ENCODE results near the gene NOL12.

The NOL12 gene

GRCh38 chr22:37732699-37733607, 46.8 kb downstream of the NOL12 start:
- no peaks in the 10 kb centered on the region for H3K9me3 ChIP-seq (ENCODE audit: control insufficient read depth, low read length)
- no peak overlapping the region for H3K9ac ChIP-seq (ENCODE audit: low read length)
- H3K36me3 ChIP-seq (ENCODE audit: control insufficient read depth in 1 of 2, insufficient read depth in 2 of 2, low read depth in 1 of 2, low read length in 2 of 2) = no peaks in the 10 kb centered on the region
- peaks cover 6% of the 10 kb centered on the region for H3K4me1 ChIP-seq (ENCODE audit: control insufficient read depth, insufficient read depth, low read depth, low read length)
- no peak for DNase-seq
- H3K4me3 ChIP-seq (ENCODE audit: insufficient read depth in 1 of 2, low read depth in 1 of 2, low read length in 2 of 2) = no peak overlapping the region
- H4K8ac ChIP-seq (ENCODE audit: low read length) = no peak overlapping the region
- no peak overlapping the region for H2AFZ ChIP-seq (ENCODE audit: low read depth, low read length)
- H4K91ac ChIP-seq (ENCODE audit: low read length) = no peak overlapping the region
- H3K79me1 ChIP-seq (replicated peaks; ENCODE audit: low read length, poor library complexity, severe bottlenecking) = no peaks in the 10 kb centered on the region
- H2BK120ac ChIP-seq (ENCODE audit: low read depth, low read length) = no peak overlapping the region
- H3K18ac ChIP-seq (ENCODE audit: low read depth in 1 of 2, low read length in 2 of 2) = no peak overlapping the region
- WGBS = 84% methylated on average over 18 of the region's 19 CpGs
- H3K4me2 ChIP-seq (ENCODE audit: low read length, poor library complexity, severe bottlenecking) = no peak overlapping the region
- H2BK5ac ChIP-seq (ENCODE audit: low read depth, low read length, poor library complexity, severe bottlenecking) = no peak overlapping the region
- no peak overlapping the region for H2BK12ac ChIP-seq (ENCODE audit: low read length in 2 of 2)
- no peak overlapping the region for H3K4ac ChIP-seq (ENCODE audit: low read depth in 1 of 2, low read length in 2 of 2)
- H3K27ac ChIP-seq (ENCODE audit: low read length, poor library complexity, severe bottlenecking) = no peak overlapping the region
- H3K23ac ChIP-seq (ENCODE audit: low read length in 2 of 2) = no peak overlapping the region
- no peaks in the 10 kb centered on the region for H3K27me3 ChIP-seq (ENCODE audit: control insufficient read depth in 1 of 2, insufficient read depth in 1 of 2, low read length in 2 of 2)
- H2AK5ac ChIP-seq (ENCODE audit: low read length, severe bottlenecking) = no peak overlapping the region
- no peak overlapping the region for H3K14ac ChIP-seq (ENCODE audit: low read length in 2 of 2)
- no peak overlapping the region for H2BK15ac ChIP-seq (ENCODE audit: low read depth, poor library complexity, severe bottlenecking)

GRCh38 chr22:37733625-37734401, 47.7 kb downstream of the NOL12 start:
- peak overlapping the region; percentile 37 for H4K91ac ChIP-seq (ENCODE audit: low read length)
- H3K27ac ChIP-seq (ENCODE audit: low read length, poor library complexity, severe bottlenecking) = no peak overlapping the region
- no peak overlapping the region for H3K4me2 ChIP-seq (ENCODE audit: low read length, poor library complexity, severe bottlenecking)
- no peak overlapping the region for H2BK5ac ChIP-seq (ENCODE audit: low read depth, low read length, poor library complexity, severe bottlenecking)
- H3K79me1 ChIP-seq (replicated peaks; ENCODE audit: low read length, poor library complexity, severe bottlenecking) = no peaks in the 10 kb centered on the region
- no peaks in the 10 kb centered on the region for H3K36me3 ChIP-seq (ENCODE audit: control insufficient read depth in 1 of 2, insufficient read depth in 2 of 2, low read depth in 1 of 2, low read length in 2 of 2)
- peaks cover 6% of the 10 kb centered on the region for H3K4me1 ChIP-seq (ENCODE audit: control insufficient read depth, insufficient read depth, low read depth, low read length)
- H3K18ac ChIP-seq (ENCODE audit: low read depth in 1 of 2, low read length in 2 of 2) = no peak overlapping the region
- no peak overlapping the region for H2AK5ac ChIP-seq (ENCODE audit: low read length, severe bottlenecking)
- H3K4me3 ChIP-seq (ENCODE audit: insufficient read depth in 1 of 2, low read depth in 1 of 2, low read length in 2 of 2) = no peak overlapping the region
- H2AFZ ChIP-seq (ENCODE audit: low read depth, low read length) = no peak overlapping the region
- no peak overlapping the region for H2BK120ac ChIP-seq (ENCODE audit: low read depth, low read length)
- WGBS = 94% methylated on average over 10 of the region's 11 CpGs
- DNase-seq = no peak
- no peak overlapping the region for H2BK12ac ChIP-seq (ENCODE audit: low read length in 2 of 2)
- no peaks in the 10 kb centered on the region for H3K27me3 ChIP-seq (ENCODE audit: control insufficient read depth in 1 of 2, insufficient read depth in 1 of 2, low read length in 2 of 2)
- H3K23ac ChIP-seq (ENCODE audit: low read length in 2 of 2) = no peak overlapping the region
- no peak overlapping the region for H4K8ac ChIP-seq (ENCODE audit: low read length)
- no peaks in the 10 kb centered on the region for H3K9me3 ChIP-seq (ENCODE audit: control insufficient read depth, low read length)
- H3K4ac ChIP-seq (ENCODE audit: low read depth in 1 of 2, low read length in 2 of 2) = no peak overlapping the region
- H3K14ac ChIP-seq (ENCODE audit: low read length in 2 of 2) = no peak overlapping the region
- peak overlapping the region; percentile 49 for H2BK15ac ChIP-seq (ENCODE audit: low read depth, poor library complexity, severe bottlenecking)
- no peak overlapping the region for H3K9ac ChIP-seq (ENCODE audit: low read length)

GRCh38 chr22:37734402-37734700, 48.2 kb downstream of the NOL12 start:
- no peaks in the 10 kb centered on the region for H3K36me3 ChIP-seq (ENCODE audit: control insufficient read depth in 1 of 2, insufficient read depth in 2 of 2, low read depth in 1 of 2, low read length in 2 of 2)
- H3K4me1 ChIP-seq (ENCODE audit: control insufficient read depth, insufficient read depth, low read depth, low read length) = peaks cover 11% of the 10 kb centered on the region
- no peaks in the 10 kb centered on the region for H3K27me3 ChIP-seq (ENCODE audit: control insufficient read depth in 1 of 2, insufficient read depth in 1 of 2, low read length in 2 of 2)
- H4K8ac ChIP-seq (ENCODE audit: low read length) = no peak overlapping the region
- no peak overlapping the region for H3K14ac ChIP-seq (ENCODE audit: low read length in 2 of 2)
- no peak overlapping the region for H2BK120ac ChIP-seq (ENCODE audit: low read depth, low read length)
- no peak overlapping the region for H2AK5ac ChIP-seq (ENCODE audit: low read length, severe bottlenecking)
- H3K9ac ChIP-seq (ENCODE audit: low read length) = no peak overlapping the region
- no peak overlapping the region for H3K4me3 ChIP-seq (ENCODE audit: insufficient read depth in 1 of 2, low read depth in 1 of 2, low read length in 2 of 2)
- H3K18ac ChIP-seq (ENCODE audit: low read depth in 1 of 2, low read length in 2 of 2) = no peak overlapping the region
- H3K4ac ChIP-seq (ENCODE audit: low read depth in 1 of 2, low read length in 2 of 2) = no peak overlapping the region
- no peak overlapping the region for H3K23ac ChIP-seq (ENCODE audit: low read length in 2 of 2)
- DNase-seq = no peak
- no peak overlapping the region for H2BK5ac ChIP-seq (ENCODE audit: low read depth, low read length, poor library complexity, severe bottlenecking)
- no peak overlapping the region for H2BK12ac ChIP-seq (ENCODE audit: low read length in 2 of 2)
- no peak overlapping the region for H2AFZ ChIP-seq (ENCODE audit: low read depth, low read length)
- H4K91ac ChIP-seq (ENCODE audit: low read length) = peak overlapping the region; percentile 37
- H3K9me3 ChIP-seq (ENCODE audit: control insufficient read depth, low read length) = no peaks in the 10 kb centered on the region
- peak overlapping the region; percentile 49 for H2BK15ac ChIP-seq (ENCODE audit: low read depth, poor library complexity, severe bottlenecking)
- H3K79me1 ChIP-seq (replicated peaks; ENCODE audit: low read length, poor library complexity, severe bottlenecking) = no peaks in the 10 kb centered on the region
- H3K27ac ChIP-seq (ENCODE audit: low read length, poor library complexity, severe bottlenecking) = no peak overlapping the region
- no peak overlapping the region for H3K4me2 ChIP-seq (ENCODE audit: low read length, poor library complexity, severe bottlenecking)
- 86% methylated on average over 6 of the region's 6 CpGs for WGBS

- no peak overlapping the region for H4K91ac ChIP-seq (ENCODE audit: low read length)
- H3K4me1 ChIP-seq (ENCODE audit: control insufficient read depth, insufficient read depth, low read depth, low read length) = peaks cover 16% of the 10 kb centered on the region
- no peaks in the 10 kb centered on the region for H3K27me3 ChIP-seq (ENCODE audit: control insufficient read depth in 1 of 2, insufficient read depth in 1 of 2, low read length in 2 of 2)
- H2BK5ac ChIP-seq (ENCODE audit: low read depth, low read length, poor library complexity, severe bottlenecking) = no peak overlapping the region
- no peak overlapping the region for H3K14ac ChIP-seq (ENCODE audit: low read length in 2 of 2)
- H3K9me3 ChIP-seq (ENCODE audit: control insufficient read depth, low read length) = no peaks in the 10 kb centered on the region
- H4K8ac ChIP-seq (ENCODE audit: low read length) = peak overlapping the region; percentile 45
- 65% methylated on average over 16 of the region's 16 CpGs for WGBS
- H3K4me2 ChIP-seq (ENCODE audit: low read length, poor library complexity, severe bottlenecking) = no peak overlapping the region
- peak overlapping the region in 1 of 2 experiments; percentile 1 for H3K4ac ChIP-seq (ENCODE audit: low read depth in 1 of 2, low read length in 2 of 2)
- no peak overlapping the region for H2BK12ac ChIP-seq (ENCODE audit: low read length in 2 of 2)
- no peaks in the 10 kb centered on the region for H3K79me1 ChIP-seq (replicated peaks; ENCODE audit: low read length, poor library complexity, severe bottlenecking)
- no peak overlapping the region for H2BK15ac ChIP-seq (ENCODE audit: low read depth, poor library complexity, severe bottlenecking)
- H3K23ac ChIP-seq (ENCODE audit: low read length in 2 of 2) = no peak overlapping the region
- H2AK5ac ChIP-seq (ENCODE audit: low read length, severe bottlenecking) = no peak overlapping the region
- no peak overlapping the region for H2AFZ ChIP-seq (ENCODE audit: low read depth, low read length)
- peak; percentile 63 for DNase-seq
- H2BK120ac ChIP-seq (ENCODE audit: low read depth, low read length) = no peak overlapping the region
- H3K36me3 ChIP-seq (ENCODE audit: control insufficient read depth in 1 of 2, insufficient read depth in 2 of 2, low read depth in 1 of 2, low read length in 2 of 2) = no peaks in the 10 kb centered on the region
- H3K18ac ChIP-seq (ENCODE audit: low read depth in 1 of 2, low read length in 2 of 2) = no peak overlapping the region
- peak overlapping the region; percentile 33 for H3K9ac ChIP-seq (ENCODE audit: low read length)
- no peak overlapping the region for H3K27ac ChIP-seq (ENCODE audit: low read length, poor library complexity, severe bottlenecking)
- no peak overlapping the region for H3K4me3 ChIP-seq (ENCODE audit: insufficient read depth in 1 of 2, low read depth in 1 of 2, low read length in 2 of 2)
These were observed 48.9 kb downstream of the NOL12 start for GRCh38 chr22:37734964-37735451.
